GM10847 (cell line): ENCODE results near the gene KIAA0319L.

Experiments used
- POLR2A ChIP-seq: IDR thresholded peaks from 2 replicates; pipeline ENCODE4 v1.6.1; 2011; ENCODE audit not compliant: insufficient read length; ENCODE audit errors: extremely low read depth

Gene KIAA0319L

GRCh38 chr1:35570589-35571137 is 13.5 kb upstream of the KIAA0319L start:
- TF ChIP-seq POLR2A: no peak

GRCh38 chr1:35569936-35570335 is 12.7 kb upstream of the KIAA0319L start:
- no peak for TF ChIP-seq POLR2A

GRCh38 chr1:35568975-35569395 is 11.8 kb upstream of the KIAA0319L start:
- TF ChIP-seq POLR2A: no peak

- TF ChIP-seq POLR2A: no peak
Observed at GRCh38 chr1:35567947-35568558, 10.8 kb upstream of the KIAA0319L start.

GRCh38 chr1:35565742-35566133 is 8.5 kb upstream of the KIAA0319L start:
- TF ChIP-seq POLR2A: no peak

GRCh38 chr1:35564884-35565741 is 7.9 kb upstream of the KIAA0319L start:
- no peak for TF ChIP-seq POLR2A

GRCh38 chr1:35564037-35564883 is 7.1 kb upstream of the KIAA0319L start:
- no peak for TF ChIP-seq POLR2A

- TF ChIP-seq POLR2A: no peak
Observed at GRCh38 chr1:35563166-35563565, 6.0 kb upstream of the KIAA0319L start.

- TF ChIP-seq POLR2A: no peak
Observed at GRCh38 chr1:35561972-35562680, 4.9 kb upstream of the KIAA0319L start.

- TF ChIP-seq POLR2A: no peak
Observed at GRCh38 chr1:35561297-35561971, 4.2 kb upstream of the KIAA0319L start.

- TF ChIP-seq POLR2A: no peak
Observed at GRCh38 chr1:35560256-35561225, 3.3 kb upstream of the KIAA0319L start.

- no peak for TF ChIP-seq POLR2A
Observed at GRCh38 chr1:35559317-35559944, 2.2 kb upstream of the KIAA0319L start.
